Testis (tissue), 3 donors: Measurements from ENCODE around the gene DYRK1B. TPM values are rescaled to one million over a fixed set of nuclear protein-coding genes. Genes with fewer than 3 reads are reported as not detected.
A peak's percentile ranks its signal among the peaks of the same experiment; 100 is the strongest.

Source experiments
- DNase-seq: peaks from one replicate; pipeline ENCODE4 v3.0.0-alpha.2; 2019
- H3K27ac ChIP-seq, 2 donors: fragments of 200-600 bp; sonication (generic); one replicate each; pipeline ENCODE4 v1.5.1; 2019
- H3K27me3 ChIP-seq: fragments of 200-600 bp; sonication (generic); one replicate; pipeline ENCODE4 v1.5.1; 2019
- H3K36me3 ChIP-seq: fragments of 200-600 bp; sonication (generic); one replicate; pipeline ENCODE4 v1.5.1; 2017; ENCODE audit warnings: low read depth; ENCODE audit errors: missing control alignments
- H3K4me1 ChIP-seq: fragments of 200-600 bp; sonication (generic); one replicate; pipeline ENCODE4 v1.5.1; 2019
- H3K4me3 ChIP-seq, 2 donors: fragments of 200-600 bp; sonication (generic); one replicate each; pipeline ENCODE4 v1.5.1; 2017 to 2019
- H3K9me3 ChIP-seq: fragments of 200-600 bp; sonication (generic); one replicate; pipeline ENCODE4 v1.5.1; 2017
- POLR2A ChIP-seq: fragments of 450-650 bp; IDR thresholded peaks from one replicate; pipeline ENCODE4 v1.6.1; 2017; ENCODE audit warnings: antibody characterized with exemption, mild to moderate bottlenecking, moderate library complexity
- WGBS, 2 donors: methylation state at CpG; one replicate each; pipeline ENCODE4 v1.1.5; 2018; 5-methylcytosine and 5-hydroxymethylcytosine counted together
- intact Hi-C: fragments of 100-400 bp; cut with DNase I; formaldehyde crosslinking; loops from one replicate; pipeline ENCODE4 v1.15.1; 2023; ENCODE audit warnings: low total_unique reads
- polyA plus RNA-seq: library from polyadenylated mRNA; stranded (reverse); fragments of 350-450 nt; fragmentation: Illumina TruSeq; extraction: RNeasy Lipid Tissue Mini Kit (QIAGEN cat#74804); gene quantifications from one replicate; pipeline ENCODE4 v1.2.3, GENCODE V29; 2014; ENCODE audit warnings: low read depth, low replicate concordance; ENCODE audit not compliant: insufficient read depth
- total RNA-seq, 2 donors: library from RNA; depleted of rRNA; stranded (reverse); fragments of >200 nt; gene quantifications; one replicate each; pipeline ENCODE4 v1.2.3, GENCODE V29; 2016
- TF ChIP-seq, protein P1 (sequence below), 3 experiments: fragments of 450-650 bp in 2 of 3; fragments of 200-600 bp in 1 of 3; sonication (generic) in 1 of 3; IDR thresholded peaks; one replicate each; pipeline ENCODE4 v1.5.1; 2016 to 2019; ENCODE audit warnings: antibody characterized with exemption in 3 of 3, mild to moderate bottlenecking in 2 of 3, moderate library complexity in 1 of 3

The DYRK1B gene
- total and polyA plus RNA-seq, 3 donors from 2014 or later: 90.8 to 127 (median 124) TPM

GRCh38 chr19:39838569-39838968 lies 4.6 kb upstream of the DYRK1B start:
- WGBS, 2 donors: 55 to 84% methylated on average over 4 of the region's 4 CpGs
- Histone ChIP-seq H3K4me3 (no peak overlapping the region), H3K27me3 (no peaks in the 10 kb centered on the region), H3K36me3 (no peaks in the 10 kb centered on the region), H3K9me3 (no peaks in the 10 kb centered on the region), H3K27ac (peak overlapping the region; percentile 62 to 65), H3K4me1 (peaks cover 45% of the 10 kb centered on the region)
- TF ChIP-seq, protein P1, sequence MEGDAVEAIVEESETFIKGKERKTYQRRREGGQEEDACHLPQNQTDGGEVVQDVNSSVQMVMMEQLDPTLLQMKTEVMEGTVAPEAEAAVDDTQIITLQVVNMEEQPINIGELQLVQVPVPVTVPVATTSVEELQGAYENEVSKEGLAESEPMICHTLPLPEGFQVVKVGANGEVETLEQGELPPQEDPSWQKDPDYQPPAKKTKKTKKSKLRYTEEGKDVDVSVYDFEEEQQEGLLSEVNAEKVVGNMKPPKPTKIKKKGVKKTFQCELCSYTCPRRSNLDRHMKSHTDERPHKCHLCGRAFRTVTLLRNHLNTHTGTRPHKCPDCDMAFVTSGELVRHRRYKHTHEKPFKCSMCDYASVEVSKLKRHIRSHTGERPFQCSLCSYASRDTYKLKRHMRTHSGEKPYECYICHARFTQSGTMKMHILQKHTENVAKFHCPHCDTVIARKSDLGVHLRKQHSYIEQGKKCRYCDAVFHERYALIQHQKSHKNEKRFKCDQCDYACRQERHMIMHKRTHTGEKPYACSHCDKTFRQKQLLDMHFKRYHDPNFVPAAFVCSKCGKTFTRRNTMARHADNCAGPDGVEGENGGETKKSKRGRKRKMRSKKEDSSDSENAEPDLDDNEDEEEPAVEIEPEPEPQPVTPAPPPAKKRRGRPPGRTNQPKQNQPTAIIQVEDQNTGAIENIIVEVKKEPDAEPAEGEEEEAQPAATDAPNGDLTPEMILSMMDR (IDR thresholded peaks at IDR 0.05): no peak
- TF ChIP-seq POLR2A: no peak
- intact Hi-C loops: no loop called here
- no peak for DNase-seq

DNA sequence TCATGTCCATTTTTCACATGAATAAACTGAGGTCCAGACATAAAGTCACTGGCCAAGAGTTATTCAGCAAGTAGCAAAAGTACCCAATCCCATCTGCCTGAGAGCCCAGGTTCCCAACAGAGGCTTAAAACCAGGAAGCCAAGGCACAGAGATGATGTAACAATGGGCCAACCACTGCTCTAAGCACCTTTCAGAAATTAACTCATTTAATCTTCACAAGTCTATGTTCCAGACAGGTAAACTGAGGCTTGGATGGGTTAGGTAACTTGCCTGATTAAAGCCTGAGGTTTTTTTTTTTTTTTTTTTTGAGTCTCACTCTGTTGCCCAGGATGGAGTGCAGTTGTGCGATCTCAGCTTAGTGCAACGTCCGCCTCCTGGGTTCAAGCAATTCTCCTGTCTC lies 4.0 kb upstream of the DYRK1B start:
- intact Hi-C loops: no loop called here
- Histone ChIP-seq H3K4me1 (peaks cover 39% of the 10 kb centered on the region), H3K27me3 (no peaks in the 10 kb centered on the region), H3K9me3 (no peaks in the 10 kb centered on the region), H3K36me3 (no peaks in the 10 kb centered on the region), H3K27ac (peak overlapping the region in 1 of 2 donors; percentile 62), H3K4me3 (no peak overlapping the region)
- no peak for TF ChIP-seq POLR2A
- TF ChIP-seq, protein P1 (IDR thresholded peaks at IDR 0.05): no peak
- no peak for DNase-seq
- WGBS, 2 donors: 93 to 97% methylated on average over 3 of the region's 3 CpGs

DNA sequence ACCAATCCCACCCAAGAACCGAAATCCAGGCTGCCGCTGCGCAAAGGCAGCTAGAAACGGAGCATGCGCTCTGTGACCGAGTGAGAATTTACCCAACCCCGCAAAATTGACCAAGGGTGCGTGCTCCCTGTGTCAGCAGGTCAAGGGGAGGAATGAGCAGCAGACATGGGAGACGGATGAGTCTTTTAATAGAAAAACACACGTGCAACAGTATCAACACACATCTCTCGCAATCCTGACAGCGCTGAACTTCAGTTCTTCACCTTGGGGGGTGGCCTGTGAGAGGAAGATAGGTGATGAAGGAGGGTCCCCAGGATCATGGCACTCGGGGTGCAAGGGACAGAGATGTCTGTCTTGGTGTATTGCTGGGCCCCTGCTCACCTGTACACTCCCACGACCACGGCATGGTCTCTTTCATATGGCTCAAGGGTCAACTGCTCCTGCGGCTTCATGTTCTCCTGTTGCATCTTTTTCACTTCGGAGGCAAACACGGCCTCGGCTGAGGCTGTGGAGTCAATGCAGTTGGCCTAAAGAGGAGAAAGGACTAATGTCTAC lies 402 bp upstream of the DYRK1B start:
- intact Hi-C loops: no loop called here
- DNase-seq: no peak
- 33 to 34% methylated on average over 16 to 19 of the region's 19 CpGs for WGBS, 2 donors

DNA sequence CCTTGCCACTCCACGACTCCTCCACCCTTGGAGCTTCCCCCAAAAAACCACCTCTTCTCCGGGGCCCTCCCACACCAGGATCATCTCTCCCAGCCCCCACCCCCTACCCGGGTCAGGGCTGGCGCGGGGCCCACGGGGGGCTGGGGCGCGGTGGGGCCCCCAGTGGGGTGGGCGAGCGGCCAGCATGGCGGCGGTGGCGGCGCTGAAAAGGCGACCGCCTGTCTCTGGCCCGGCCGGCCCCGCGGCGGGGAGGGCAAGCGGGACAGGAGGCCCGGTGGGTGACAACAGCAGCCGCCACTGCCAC lies 850 bp downstream of the DYRK1B start:
- 0% methylated on average over 12 to 24 of the region's 24 CpGs for WGBS, 2 donors
- Histone ChIP-seq H3K36me3 (no peaks in the 10 kb centered on the region), H3K4me1 (peaks cover 15% of the 10 kb centered on the region), H3K9me3 (no peaks in the 10 kb centered on the region), H3K4me3 (peak overlapping the region; percentile 90 to 93), H3K27ac (peak overlapping the region; percentile 90 to 93), H3K27me3 (no peaks in the 10 kb centered on the region)
- DNase-seq: no peak
- intact Hi-C loops: no loop called here
- TF ChIP-seq POLR2A: no peak
- TF ChIP-seq, protein P1 (IDR thresholded peaks at IDR 0.05): no peak

More for the DNA sequence above, 402 bp upstream of the DYRK1B start:
- H3K4me1 ChIP-seq: peaks cover 24% of the 10 kb centered on the region
- no peaks in the 10 kb centered on the region for H3K27me3 ChIP-seq
- TF ChIP-seq, protein P1 (IDR thresholded peaks at IDR 0.05): no peak
- no peak for TF ChIP-seq POLR2A
- no peaks in the 10 kb centered on the region for H3K36me3 ChIP-seq
- H3K27ac ChIP-seq: peak overlapping the region; percentile 90 to 93
- no peaks in the 10 kb centered on the region for H3K9me3 ChIP-seq
- H3K4me3 ChIP-seq: peak overlapping the region; percentile 90 to 93
